Neural progenitor cell (in vitro differentiated cells): ENCODE results near the gene GLE1.

ENCODE experiments used
- EZH2 ChIP-seq: fragments of 200-600 bp; sonication (generic); IDR thresholded peaks from 2 replicates; pipeline ENCODE4 v1.6.1; 2017; ENCODE audit warnings: antibody characterized with exemption, mild to moderate bottlenecking, moderate library complexity
- TF ChIP-seq, protein P1 (sequence below): fragments of 200-600 bp; sonication (generic); IDR thresholded peaks from 2 replicates; pipeline ENCODE4 v1.5.1; 2017; ENCODE audit warnings: antibody characterized with exemption, mild to moderate bottlenecking

DNA sequence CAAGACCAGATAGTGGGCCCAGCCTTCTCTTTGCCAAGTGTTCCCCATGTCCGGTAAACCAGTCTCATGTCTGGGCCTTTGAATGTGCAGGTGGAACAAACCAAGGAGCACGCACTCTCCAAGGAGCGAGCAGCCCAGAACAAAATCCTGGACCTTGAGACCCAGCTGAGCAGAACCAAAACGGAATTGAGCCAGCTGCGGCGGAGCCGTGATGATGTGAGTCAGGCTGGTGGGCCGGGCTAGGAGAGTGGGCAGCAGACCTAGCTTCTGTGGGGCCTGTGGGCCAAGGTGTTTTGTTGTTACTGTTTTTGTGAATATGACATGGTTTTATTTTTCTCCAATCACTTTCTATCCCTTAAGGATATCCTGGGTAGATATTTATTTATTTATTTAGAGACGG is 5.6 kb upstream of the GLE1 start:
- no peak for TF ChIP-seq EZH2
- TF ChIP-seq, protein P1, sequence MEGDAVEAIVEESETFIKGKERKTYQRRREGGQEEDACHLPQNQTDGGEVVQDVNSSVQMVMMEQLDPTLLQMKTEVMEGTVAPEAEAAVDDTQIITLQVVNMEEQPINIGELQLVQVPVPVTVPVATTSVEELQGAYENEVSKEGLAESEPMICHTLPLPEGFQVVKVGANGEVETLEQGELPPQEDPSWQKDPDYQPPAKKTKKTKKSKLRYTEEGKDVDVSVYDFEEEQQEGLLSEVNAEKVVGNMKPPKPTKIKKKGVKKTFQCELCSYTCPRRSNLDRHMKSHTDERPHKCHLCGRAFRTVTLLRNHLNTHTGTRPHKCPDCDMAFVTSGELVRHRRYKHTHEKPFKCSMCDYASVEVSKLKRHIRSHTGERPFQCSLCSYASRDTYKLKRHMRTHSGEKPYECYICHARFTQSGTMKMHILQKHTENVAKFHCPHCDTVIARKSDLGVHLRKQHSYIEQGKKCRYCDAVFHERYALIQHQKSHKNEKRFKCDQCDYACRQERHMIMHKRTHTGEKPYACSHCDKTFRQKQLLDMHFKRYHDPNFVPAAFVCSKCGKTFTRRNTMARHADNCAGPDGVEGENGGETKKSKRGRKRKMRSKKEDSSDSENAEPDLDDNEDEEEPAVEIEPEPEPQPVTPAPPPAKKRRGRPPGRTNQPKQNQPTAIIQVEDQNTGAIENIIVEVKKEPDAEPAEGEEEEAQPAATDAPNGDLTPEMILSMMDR = no peak
